T1000 (cell line): ENCODE measurements around the gene ABAT.

Source experiments
- DNase-seq: peaks from one replicate; lab custom pipeline; 2025; ENCODE audit warnings: mixed read lengths; lab: John Stamatoyannopoulos, UW

The ABAT gene

DNA sequence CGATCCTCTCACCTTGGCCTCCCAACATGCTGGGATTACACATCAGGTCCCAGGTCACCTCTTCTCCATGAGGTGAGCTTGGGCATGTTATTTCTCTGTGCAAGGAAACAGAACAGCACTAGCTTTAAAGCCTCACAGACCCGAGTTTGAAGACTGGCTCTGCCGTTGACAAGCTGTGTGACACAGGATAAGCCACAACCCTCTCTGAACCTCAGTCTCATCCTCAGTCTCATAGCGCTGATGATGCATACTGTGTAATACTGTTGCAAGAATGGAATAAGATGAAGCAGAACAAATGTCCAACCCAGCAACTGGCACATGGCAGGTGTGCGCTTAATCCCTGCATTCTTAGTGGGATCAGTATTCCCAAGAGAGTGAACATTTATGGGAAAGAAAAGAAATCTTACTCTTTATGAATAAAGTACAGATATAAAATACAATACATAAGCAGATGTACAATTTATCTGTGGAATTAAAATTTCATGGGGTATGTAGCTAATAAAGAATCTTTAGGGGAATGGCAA, 43.5 kb downstream of the ABAT start:
- DNase-seq = no peak

DNA sequence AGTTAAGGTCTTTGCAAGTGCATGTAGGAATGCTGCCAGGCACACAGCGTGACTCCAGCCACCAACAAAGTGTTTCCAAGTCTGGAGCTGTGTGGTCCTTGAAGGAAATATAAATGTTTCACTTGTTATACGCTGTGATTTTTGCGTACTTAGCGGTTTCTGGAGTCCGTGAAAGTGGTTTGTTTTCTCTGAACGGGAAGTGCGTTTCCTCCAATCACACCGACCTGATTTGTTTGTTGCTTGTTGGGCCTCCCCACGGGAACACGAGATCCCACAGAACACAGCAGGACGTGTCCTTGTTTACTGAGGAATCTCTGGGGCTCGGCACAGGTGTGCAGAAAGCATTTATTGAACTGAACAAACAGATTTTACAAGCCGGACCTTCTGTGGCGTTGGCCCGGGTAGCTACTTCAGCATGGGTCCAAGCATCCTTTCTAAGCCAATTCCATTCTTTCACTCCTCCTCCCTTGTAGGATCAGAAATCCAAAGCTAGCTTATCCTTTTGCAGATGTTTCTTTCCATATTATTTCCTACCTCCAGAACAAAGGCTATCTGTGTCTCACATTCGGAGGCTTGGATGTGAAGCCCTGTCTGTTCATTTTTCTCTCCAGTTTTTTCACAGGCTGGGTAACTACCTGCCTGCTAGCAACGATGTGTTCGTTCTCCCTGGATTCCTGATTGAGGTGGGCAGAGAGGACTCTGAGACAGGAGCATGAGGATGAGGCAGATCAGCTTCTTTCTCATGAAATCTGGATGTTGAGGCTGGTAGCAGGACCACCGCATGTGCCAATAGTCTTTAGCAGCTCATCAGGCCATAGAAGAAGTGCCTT, 44.6 kb downstream of the ABAT start:
- DNase-seq = no peak

DNA sequence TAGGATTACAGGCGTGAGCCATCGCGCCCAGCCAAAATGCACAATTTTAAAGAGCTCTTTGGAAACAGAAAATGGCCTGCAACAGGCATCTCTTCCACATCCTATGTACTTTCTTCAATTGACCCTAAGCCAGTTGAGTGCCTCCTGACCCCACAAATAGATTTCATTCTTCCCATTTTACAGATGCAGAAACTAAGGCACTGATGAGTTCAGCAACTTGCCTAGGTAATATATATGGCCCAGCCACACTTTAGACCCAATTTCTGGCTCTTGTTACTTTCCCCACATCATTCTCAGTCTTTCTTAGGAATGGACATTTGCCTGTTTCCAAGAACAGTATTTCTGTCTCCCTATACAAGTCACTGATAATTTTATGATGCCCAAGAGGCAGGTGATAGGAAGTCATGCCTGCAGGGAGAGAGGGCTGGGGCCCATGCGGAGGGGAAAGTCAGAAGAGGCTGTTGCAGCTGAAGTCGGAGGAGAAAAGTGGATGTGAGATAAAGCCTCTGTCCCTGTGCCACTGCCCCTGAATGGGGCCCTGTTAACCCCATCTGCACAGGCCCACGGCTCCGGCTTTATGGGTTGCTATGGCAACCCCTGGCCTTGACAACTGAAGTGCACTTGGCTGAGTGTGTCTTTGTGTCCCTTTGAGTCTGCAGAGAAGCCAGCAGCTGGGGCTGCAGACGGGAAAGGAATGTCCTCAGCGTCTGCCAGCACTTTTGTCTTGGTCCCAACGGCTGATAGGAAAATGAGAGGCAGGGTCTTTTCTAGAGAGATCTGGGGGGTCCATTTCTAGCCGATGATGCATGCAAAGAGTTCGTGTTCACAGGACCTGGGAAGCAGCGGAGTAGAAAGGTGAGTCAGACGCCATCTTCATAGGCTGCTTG, 45.9 kb downstream of the ABAT start:
- no peak for DNase-seq

DNA sequence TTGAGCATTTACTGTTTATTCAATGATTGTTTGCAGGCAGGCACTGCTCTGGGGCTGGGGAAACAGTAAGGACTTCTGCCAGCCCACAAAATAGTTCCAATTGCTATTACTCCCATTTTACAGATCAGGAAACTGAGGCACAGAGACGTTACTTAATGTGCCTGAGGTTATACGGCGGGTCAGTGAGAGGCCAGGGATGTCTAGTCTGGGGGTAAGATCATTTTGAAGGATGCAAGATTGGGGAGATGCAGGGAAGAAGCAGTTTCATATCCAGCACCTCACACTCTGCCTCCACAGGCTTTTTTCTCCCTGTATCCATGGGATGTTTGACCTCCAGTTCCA, 46.5 kb downstream of the ABAT start:
- DNase-seq = no peak

DNA sequence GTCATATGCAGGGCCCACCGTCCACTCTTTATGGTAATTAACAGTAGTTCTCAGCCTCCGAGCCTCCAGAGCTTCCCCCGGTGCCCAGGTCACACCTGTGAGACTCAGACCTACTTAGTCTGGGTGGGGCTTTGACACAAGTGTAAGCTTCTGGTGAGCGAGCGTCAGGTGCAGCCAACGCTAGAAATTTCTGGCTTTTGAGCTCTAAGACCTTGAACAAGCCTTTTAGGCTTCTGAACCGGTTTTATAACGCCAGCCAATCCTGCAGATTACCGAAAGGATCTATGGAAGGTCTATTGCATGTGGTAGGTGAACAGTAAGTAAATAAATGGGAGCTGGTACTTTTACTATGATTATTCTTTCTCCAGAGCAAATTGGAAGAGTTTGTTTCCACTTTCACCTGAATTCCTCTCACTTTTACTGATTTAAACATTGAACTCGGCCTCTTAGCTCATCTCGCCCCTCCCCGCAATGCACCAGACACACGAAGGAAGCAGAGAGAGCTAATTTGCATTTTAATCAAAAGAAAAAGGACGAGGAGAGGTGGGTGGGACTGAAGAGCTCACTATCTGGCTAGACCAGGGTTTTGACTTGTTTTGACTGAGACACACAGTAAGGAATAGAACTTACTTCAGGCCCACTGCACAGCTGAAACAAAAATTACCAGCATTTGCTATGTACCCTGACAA, 47.1 kb downstream of the ABAT start:
- DNase-seq = no peak

DNA sequence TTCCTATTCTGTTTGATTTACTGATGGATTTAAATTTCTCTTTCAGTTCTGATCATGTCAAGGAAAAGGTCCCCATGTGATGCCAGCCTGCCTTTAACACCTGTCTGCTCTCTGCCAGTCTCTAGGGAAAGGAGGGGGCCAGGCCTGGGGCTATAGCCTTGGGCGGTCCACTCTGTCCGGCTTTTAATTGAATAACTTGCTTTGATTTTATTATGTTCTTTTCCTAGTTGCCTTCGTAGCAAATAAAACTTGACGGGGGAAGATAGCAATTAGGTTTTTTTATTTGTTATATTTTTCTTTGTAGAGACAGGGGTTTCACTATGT, 47.6 kb downstream of the ABAT start:
- no peak for DNase-seq

DNA sequence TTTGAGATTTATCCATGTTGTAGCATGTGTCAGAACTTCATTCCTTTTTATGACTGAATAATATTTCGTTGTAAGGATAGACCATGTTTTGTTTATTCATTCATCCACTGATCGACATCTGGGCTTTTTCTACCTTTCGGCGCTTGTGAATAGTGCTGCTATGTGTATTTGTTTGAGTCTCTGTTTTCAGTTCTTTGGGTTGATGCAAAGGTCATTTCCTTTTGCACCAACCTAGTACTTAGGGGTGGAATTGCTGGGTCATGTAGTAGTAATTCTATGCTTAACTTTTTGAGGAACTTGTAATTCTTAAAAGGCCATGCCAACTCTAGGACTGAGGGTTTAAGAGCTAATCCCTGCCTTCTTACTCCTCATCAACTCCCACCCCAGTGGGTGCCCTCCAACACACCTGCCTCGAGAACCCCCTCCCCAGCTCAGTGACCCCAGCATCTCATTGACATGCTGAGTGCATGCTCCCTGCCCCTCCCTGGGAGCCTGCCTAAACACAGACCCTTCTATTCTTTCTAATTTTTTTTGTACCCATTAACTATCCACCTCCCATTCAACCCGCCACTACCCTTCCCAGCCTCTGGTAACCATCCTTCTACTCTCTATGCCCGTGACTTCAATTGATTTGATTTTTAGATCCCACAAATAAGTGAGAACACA, 51.2 kb downstream of the ABAT start:
- DNase-seq = no peak

DNA sequence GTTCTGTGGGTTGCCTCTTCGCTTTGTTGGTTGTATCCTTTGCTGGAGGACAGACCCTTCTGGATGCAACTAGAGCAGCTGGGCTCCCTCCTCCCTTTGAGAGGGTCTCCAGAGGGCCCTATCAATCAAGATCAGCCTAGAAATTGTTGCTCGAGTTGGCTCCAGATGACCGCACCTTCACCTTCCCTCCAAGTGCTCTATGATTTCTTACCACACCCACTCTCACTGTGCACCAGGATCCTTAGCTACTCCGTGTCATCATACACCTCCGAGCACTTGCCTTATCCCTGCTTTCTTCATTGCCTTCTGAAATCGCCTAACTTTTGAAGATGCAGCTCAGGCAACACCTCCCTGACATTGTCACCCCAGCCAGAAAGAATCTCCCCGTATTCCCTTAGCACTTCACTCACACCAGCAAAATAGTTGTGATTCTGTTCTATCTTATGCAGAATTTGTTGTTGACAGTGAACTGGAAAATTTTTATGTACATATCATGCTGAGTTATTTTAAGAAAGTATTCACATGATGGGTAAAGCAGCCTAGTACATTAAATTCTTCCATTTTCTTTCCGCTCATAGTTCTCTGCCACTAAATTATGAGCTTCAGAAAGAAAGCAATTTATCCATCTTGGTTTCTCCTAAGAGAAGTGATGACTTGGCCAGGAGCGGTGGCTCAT, 52.9 kb downstream of the ABAT start:
- no peak for DNase-seq

DNA sequence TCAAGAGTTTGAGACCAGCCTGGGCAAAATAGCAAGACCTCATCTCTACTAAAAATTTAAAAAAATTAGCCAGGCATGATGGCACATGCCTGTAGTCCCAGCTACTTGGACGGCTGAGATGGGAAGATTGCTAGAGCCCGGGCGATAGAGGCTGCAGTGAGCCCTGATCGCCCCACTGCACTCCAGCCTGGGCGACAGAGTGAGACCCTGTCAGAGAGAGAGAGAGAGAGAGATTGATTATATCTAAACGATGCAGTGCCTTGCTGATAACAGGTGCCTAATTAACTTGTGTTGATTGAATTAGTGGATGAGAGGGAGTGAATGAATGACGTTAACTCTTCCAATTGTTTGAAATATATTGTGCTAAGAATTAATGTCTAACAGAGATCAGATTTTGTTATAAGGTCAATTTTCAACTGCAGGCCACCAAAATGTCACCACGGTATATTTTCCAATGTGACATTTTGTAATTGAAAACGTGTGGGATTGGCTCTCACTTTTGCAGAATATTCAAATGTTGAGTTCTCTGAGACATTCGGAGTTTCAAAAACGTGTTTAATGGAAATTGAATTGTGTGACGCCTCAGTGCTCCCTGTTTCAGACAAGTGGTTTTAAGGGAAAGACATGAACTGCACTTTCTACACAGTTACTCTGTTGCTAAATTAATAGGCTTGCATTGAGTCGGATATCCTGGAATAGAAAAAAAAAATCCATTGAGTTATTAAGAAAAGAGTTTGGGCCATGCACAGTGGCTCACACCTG, 53.6 kb downstream of the ABAT start:
- DNase-seq = no peak

DNA sequence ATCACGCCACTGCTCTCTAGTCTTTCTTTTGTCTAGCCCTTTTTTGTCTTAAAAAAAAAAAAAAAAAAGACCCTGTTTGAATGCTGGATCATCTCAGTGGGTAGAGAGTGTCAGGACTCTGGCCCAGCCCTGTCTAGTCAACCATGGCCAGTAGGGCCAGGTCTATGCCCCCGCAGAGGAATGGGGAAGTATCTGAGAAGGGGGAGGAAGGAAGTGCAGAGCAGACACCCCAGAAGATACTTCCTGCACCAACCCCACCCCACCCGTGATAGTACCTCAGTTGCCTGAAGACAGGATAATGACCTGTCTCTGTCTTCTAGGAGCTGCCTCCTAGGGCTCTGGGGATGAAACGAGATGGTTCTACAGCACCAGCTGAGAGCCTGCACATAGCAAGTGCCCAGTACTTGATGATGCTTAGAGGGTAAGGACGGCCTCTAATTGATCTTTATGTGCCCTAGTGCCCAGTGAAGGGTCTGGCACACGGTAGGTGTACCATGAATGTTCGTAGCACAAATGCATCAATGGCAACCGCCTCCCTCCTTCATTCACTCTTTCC, 55.4 kb downstream of the ABAT start:
- DNase-seq = no peak

DNA sequence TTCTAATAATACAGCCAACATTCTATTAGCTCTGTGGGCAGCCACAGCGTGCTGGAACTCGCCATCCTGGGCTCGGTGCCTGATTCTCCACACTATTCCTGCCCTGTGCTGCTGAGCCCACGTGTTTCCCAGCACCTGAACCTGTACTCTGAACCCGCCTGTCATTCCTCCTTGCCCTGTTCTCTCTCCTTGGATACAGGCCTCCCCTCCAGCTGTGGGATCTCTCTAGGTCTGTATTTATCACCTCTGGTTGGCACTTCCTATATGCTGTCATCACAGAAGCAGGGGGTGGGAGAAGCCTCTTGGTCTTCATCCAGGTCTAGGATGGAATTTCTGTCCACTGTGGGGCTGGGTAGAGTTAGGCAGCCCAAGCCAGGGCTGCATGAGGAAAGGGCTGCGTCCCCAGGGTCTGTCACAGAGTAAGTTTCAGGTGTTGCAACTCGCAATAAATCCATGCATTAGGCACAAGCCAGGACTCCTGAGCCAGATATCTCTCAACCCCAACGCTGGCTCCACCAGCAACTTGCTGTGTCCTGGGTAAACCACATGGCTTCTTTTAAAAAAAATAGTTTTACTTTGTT, 56.0 kb downstream of the ABAT start:
- no peak for DNase-seq

DNA sequence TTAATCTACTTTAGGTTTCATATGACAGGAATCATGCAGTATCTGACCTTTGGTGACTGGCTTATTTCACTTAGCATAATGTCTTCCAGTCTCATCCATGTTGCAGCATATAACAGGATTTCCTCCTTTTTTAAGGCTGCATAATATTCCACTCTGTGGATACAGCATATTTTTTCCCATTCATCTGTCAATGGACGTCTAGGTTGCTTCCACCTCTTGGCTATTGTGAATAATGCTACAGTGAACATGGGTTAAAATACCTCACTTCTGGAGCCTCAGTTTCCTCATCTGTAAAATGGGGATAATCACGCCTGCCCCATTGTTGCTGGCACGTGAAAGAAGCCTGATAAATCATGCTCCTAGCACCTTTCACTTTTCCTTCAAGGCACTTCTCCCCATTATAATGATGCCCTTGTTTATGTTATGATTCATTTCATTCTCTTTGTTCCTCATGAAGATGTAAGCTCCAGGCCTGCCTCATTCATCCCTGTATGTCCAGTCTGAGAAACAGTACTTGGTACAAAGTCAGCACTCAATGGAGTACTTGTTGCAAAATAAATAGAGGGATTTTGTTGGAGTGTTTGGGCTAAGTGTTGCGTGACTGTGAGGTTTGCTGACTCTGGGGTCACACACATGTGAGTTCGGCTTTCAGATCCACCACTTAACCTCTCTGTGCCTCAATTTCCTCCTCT, 59.6 kb downstream of the ABAT start:
- DNase-seq = no peak

DNA sequence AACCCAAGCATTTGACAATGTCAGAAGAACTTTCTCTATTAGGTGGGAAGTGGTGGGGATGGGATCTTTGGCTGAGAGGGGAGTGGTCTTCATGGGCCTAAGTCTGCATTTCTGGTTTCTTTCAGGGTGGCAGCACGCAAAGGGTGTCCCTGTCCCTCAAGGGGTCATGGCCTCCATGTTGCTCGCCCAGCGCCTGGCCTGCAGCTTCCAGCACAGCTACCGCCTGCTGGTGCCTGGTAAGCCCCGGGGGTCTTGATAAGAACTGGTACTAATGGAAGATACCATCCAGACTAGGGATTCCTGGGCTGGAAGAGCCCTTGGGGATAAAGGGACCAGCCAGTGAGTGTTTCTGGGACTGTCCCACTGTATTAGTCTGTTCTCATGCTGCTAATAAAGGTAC, 61.2 kb downstream of the ABAT start:
- no peak for DNase-seq

DNA sequence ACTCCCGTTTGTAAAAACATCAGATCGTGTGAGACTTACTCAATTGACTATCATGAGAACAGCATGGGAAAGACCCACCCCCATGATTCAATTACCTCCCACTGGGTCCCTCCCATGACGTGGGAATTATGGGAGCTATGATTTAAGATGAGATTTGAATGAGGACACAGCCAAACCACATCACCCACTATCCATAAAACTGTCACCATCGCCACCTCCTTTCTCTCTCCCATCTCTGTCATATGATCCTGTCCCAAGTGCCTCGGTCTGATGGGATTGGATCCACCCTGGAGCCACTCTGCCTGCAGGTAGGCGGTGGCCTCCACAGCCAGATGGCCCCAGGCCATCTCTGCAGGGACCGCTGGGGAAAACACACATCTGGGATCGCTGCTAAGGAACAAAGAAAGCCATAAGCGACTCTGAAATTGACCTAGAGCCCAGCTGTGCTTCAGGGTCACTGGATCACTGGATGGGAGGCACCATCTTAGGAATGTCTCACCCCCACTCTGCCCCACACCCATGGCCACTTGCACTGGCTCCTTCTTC, 61.8 kb downstream of the ABAT start:
- no peak for DNase-seq

DNA sequence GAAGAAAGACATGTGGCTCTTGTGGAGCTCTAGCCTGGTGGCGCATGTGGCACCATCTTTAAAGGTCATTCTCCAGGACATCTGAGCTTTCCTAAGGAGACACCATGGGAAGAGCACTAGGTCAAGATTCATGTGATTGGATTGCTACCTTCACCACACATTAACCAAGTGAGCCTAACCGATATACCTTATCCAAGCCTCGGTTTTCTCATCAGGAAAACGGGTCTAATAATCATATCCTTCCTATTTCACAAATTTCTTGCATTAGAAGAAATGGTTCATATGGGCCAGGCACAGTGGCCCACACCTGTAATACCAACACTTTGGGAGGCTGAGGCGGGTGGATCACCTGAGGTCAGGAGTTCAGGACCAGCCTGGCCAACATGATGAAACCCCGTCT, 64.7 kb downstream of the ABAT start:
- no peak for DNase-seq

DNA sequence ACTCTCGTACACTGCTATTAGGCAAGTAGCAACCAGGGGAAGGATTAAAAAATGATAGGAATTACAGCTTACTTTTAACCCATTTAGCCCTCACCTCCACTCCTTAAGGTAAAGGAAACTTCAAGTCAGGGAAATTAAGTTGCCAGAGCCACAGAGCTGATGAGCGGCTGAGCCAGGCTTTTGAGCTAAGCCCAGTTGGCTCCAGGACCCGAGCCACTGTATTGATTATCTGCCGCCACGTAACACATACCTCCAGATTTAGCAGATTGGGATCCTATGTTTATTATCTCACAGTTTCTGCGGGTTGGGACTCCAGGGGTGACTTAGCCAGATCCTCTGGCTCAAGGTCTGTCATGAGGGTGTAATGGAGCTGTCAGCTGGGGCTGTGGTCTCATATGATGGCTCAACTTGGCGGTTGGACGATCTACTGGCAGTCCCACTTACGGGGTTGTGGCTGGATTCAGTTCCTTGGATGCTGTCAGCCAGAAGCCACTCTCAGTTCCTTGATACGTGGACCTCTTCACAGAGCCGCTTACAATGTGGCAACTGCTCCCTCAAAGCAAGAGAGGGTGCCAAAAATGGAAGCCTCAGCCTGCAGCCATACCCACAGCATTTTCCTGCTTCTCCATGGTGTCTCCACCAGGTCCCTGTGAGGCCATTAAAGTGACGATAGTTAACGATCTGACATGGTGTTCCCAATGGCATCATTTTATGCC, 65.7 kb downstream of the ABAT start:
- DNase-seq = no peak

DNA sequence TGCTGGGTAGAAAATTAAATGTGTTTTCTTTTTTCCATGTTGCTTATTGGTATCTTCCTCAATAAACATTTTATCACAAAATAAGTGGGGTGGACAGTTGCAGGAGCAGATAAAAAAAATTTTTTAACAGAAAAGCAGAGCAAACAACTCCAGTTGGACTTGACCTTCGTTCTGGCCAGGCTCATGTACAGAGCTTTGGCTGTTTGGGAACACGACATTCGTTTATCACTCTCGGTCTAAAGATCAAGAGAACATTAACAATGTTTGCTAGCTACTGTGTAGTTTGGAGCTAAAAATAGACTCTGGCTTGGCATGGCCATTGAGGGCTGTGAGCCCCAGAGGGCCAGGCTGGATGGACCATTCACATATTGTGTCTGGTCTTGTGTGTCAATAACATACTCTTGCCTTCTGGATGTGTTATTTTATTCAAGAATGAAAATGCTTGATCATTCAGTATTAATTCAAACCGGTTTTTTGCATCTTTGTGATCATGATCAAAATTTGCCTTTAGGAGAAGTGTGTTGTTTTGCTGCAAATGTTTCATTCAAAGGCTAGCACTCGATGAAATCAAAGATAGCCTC, 66.4 kb downstream of the ABAT start:
- DNase-seq = no peak

DNA sequence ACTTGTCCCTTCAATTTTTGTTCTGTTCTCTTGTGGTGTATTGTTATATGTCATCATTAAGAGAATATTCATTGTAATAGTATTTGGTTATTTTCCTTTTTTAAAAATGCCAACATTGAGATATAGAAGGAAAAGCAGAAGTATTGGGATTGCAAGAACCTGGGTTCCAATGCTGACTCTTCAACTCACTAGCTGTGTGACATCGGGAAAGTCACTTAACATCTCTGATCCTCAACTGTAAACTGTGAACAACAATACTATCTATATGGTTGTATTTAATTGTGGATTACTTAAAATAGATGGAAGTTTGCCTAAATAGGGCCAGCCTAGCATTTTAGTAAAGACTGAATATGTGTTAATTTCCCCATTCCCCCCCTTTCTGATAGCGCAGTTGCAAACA, 67.2 kb downstream of the ABAT start:
- DNase-seq = no peak
